NCI-H2029 (cell line): ENCODE data around the gene IFNL4.
A peak's percentile ranks its signal among the peaks of the same experiment; 100 is the strongest.
"Not testable (repeated sequence)": the region's sequence is repeated elsewhere in the genome, so short reads cannot be mapped to it uniquely, and the experiment has no call there.

Experiments
- DNase-seq: peaks from one replicate; lab custom pipeline; 2025; lab: John Stamatoyannopoulos, UW

Gene IFNL4

DNA sequence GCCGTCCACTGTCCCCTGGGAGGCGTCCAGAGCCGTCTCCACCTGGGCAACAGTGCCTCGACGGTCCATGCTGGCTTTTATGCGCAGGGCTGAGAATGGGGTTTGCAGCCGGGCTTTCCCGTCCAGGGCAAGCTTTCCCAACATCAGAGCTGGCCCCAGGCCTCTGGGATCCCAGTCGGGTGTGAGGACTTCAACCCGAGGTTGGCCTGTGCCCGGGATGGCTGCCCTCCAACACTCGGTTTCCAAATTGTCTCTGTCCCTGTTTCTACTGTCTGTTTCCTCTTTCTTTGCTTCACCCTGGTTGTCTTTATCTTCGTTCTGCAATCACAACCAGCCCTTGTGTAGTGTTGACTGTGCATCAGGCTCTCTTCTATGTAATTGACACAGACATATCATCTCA, at the start of gene IFNL4:
IFNL4 (minus strand) TSS at position 51 of the 400 bp plus-strand sequence.
- no peak for DNase-seq

DNA sequence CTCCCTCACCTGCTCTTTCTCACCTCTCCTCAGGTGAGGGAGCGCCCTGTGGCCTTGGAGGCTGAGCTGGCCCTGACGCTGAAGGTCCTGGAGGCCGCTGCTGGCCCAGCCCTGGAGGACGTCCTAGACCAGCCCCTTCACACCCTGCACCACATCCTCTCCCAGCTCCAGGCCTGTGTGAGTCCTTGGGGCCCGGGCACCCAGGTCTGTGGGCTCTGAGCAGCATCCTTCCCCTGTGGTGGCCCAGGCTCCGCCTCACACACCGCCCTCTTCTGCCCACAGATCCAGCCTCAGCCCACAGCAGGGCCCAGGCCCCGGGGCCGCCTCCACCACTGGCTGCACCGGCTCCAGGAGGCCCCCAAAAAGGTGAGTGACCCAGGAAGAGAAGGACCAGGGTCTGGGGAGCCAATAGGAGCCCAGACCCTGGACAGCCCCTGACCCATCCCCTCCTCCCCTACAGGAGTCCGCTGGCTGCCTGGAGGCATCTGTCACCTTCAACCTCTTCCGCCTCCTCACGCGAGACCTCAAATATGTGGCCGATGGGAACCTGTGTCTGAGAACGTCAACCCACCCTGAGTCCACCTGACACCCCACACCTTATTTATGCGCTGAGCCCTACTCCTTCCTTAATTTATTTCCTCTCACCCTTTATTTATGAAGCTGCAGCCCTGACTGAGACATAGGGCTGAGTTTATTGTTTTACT, 49.4 kb upstream of the IFNL4 start:
- no peak for DNase-seq

DNA sequence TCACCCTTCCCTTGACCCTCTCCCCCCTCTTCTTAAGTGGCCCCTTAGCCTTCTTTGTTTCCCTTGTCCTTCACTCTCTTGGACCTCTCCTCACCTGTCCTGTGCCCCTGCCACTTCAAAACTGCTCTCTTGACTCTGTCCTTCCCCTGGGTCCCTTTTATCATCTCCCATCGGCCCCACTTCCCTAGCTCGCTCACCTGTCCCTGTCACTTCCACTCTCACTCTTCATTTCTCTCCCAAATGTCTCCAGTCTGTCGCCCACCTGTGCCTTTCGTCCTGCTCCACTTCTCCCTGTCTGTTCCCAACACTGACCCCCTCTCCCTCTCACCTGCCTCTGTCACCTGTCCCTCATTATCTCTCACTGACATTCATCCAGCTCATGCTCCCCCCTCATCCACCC, 48.2 kb upstream of the IFNL4 start:
- DNase-seq = no peak

DNA sequence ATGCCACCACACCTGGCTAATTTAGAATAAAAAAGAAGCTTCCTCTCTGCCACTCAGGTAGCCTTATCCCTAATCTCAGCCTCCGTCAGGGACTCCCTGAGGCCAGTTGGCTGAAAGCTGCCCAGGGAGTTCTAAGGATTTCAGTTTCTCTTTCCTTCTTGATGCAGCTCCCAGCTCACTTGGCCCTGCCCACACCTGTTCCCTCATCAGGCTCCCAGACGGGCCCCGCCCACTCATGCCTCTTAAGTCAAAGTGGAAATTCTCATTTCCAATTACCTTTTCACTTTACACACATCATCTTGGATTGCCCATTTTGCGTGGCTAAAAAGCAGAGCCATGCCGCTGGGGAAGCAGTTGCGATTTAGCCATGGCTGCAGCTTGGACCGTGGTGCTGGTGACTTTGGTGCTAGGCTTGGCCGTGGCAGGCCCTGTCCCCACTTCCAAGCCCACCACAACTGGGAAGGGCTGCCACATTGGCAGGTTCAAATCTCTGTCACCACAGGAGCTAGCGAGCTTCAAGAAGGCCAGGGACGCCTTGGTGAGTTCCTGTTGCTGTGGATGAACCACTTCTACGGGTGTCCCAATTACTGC, 47.5 kb upstream of the IFNL4 start, which contains the start of gene IFNL1:
IFNL1 (plus strand) TSS at position 353 of the 591 bp plus-strand sequence; CDS start at position 368, 15 bp downstream.
- no peak for DNase-seq

DNA sequence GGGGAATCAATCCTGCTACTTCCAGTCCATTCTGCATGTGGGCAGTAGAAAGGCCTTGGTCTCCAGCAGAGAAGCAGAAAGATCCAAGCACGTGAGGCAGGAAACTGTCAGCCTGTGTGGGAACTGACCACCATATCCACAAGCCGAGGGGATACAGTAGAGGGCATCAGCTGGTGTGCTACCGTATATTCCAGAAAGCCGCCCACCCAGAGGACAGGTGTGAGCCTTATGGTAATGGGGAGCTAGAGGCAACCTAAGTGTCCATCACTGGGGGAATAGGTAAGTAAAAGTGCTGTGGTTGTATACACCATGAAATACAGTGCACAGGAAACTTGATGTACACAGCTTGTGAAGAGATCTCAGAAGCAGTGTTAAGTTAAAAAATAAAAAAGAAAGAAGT, 44.7 kb upstream of the IFNL4 start:
- DNase-seq = no peak

DNA sequence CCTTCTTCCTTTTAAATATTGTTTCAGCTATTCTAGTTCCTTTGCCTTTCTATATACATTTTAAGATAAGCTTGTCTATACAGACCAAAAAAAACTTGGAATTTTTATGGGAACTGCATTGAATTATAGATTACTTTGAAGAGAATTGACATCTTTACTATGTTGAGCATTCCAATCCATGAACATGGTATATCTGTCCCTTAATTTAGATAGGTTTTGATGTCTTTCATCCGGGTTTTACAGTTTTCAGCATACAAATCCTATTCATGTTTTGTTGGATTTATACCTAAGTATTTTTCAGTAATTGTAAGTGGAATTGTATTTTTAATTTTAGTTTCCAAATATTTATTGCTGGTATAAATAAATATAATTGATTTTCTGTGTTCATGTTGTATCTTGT, 35.4 kb upstream of the IFNL4 start:
- DNase-seq = no peak

DNA sequence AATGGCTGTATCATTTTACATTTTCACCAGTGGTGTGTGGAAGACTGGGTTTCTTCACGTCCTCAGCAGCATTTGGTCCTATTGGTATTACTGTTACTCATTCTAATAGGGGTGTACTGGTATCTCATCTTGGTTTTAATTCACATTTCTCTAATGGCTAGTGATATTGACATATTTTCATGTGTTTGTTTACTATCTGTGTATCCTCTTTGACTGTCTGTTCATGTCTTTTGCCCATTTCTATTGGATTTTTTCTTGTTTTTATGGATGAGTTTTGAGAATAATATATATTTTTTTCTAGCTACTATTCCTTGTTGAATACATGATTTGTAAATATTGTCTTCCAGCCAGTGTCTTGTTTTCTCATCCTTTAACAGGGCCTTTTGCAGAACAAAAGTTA, 33.4 kb upstream of the IFNL4 start:
- DNase-seq = no peak

DNA sequence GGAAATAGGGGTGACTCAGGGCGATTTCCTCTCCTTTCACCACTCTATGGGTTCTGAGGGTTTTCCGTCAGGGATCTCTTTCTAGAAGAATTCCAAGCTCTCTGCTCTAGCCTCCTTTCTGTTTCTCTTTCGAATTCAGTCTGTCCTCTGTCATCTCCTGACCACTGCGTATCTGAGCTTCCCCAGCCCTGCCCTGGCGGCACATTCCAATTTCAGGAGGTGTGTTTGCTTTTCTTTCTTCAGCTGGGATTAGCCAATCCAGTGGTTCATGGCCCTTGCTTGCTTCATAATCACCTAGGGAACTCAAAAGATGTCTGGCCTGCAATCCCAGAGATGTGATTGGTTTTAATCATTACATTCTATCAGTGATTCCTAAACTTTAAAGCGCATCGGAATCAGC, 28.9 kb upstream of the IFNL4 start:
- no peak for DNase-seq

DNA sequence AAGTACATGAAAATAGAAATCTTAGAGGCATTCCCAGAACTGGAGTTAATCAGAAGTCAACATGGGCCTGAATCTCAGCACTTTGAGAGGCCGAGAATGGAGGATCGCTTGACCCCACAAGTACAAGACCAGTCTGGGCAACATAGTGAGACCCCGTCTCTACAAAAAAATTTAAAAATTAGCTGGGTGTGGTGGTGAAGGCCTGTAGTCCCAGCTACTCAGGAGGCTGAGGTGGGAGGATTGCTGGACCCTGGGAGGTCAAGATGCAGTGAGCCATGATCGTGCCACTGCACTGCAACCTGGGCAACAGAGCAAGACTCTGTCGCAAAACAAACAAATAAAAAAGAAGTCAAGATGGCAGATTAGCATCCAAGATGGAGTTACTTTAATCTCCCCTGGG, 28.1 kb upstream of the IFNL4 start:
- no peak for DNase-seq

DNA sequence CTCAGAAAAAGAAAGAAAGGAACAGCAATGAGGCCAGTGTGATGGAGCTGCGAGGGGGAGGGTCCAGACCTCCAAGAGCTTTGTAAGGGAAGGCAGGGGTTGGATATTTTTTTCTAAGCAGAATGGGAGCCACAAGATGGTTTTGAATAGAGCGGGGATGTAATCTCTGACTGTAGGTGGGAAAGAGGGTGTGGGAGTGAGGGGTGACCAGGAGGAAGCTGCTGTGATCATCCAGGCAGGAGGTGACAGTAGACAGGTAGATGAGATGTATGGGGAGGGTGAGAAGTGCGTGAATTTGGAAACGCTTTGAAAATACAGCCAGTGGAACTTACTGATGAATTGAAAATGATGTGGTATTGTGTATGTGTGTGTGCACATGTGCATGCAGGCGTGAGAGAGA, 26.9 kb upstream of the IFNL4 start:
- DNase-seq = no peak

DNA sequence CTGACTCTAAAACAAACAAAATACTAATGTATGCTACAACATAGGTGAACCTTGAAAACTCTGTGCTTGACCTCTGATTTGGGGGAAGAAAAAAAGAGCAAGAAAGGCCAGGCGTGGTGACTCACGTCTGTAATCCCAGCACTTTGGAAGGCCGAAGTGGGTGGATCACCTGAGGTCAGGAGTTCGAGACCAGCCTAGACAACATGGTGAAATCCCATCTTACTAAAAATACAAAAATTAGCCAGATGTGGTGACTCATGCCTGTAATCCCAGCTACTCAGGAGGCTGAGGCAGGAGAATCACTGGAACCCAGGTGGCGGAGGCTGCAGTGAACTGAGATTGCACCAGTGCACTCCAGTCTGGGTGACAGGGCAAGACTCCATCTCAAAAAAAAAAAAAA, 25.2 kb upstream of the IFNL4 start:
- not testable (repeated sequence) for DNase-seq

DNA sequence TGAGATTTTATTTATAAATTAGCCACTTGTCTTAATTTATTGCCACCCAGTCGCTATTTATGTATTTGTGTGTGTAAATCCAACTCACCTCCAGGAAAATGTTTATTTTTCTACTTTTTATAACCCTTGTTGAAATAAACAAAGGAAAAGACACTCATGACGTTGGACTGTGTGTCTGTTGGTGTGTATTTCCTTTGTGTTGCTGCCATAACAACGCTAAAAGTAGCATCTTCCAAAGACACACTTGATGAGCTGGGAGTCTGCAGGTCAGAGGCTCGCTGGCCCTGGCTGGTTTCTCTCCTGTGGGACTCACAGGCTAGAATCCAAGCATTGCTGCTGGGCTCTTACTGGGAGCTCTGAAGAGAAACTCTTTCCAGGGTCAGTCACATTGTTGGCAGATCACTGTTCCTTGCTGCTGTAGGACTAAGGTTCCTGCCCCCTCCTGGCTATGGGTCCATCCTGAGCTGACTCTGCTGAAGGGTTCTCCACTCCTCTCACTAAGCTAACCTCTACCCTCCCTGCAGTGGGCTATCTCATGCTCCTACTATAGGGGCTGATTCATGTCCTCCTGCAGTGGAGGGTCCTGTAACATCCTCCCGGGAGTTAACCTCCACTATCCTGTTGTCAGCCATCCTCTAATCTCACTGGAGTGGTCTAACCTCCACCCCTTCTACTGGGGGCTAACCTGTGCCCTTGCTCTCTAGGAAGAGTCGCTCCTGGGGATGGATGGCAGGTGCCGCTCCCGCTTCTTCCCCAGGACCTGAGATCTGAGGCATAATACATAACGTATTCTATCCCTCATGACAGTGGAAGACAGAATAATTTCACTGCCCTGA, 21.6 kb upstream of the IFNL4 start:
- peak; percentile 72 for DNase-seq

DNA sequence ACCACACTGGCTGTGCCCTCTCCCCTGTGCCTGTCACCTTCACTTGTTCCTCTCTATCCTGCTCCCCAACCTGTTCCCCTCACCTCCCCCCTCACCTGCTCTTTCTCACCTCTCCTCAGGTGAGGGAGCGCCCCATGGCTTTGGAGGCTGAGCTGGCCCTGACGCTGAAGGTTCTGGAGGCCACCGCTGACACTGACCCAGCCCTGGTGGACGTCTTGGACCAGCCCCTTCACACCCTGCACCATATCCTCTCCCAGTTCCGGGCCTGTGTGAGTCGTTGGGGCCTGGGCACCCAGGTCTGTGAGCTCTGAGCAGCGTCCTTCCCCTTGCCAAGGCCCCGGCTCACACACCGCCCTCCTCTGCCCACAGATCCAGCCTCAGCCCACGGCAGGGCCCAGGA, 20.7 kb upstream of the IFNL4 start:
- not testable (repeated sequence) for DNase-seq

DNA sequence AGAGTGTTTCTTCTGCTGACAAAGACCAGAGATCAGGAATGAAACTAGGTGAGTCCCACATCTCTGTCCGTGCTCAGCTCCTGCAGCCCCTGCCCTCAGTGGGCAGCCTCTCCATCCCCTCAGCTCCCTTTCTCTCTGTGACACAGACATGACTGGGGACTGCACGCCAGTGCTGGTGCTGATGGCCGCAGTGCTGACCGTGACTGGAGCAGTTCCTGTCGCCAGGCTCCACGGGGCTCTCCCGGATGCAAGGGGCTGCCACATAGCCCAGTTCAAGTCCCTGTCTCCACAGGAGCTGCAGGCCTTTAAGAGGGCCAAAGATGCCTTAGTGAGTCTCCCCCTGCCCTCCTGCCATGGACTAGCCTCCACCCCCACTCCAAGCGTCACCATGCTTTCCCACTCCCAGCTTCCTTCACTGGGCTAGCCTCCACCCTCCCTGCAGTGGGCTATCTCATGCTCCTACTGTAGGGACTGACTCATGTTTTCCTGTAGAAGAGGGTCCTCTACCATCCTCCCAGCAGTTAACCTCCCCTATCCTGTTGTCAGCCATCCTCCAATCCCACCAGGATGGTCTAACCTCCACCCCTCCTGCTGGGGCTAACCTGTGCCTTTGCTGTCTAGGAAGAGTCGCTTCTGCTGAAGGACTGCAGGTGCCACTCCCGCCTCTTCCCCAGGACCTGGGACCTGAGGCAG, 20.0 kb upstream of the IFNL4 start:
- not testable (repeated sequence) for DNase-seq

DNA sequence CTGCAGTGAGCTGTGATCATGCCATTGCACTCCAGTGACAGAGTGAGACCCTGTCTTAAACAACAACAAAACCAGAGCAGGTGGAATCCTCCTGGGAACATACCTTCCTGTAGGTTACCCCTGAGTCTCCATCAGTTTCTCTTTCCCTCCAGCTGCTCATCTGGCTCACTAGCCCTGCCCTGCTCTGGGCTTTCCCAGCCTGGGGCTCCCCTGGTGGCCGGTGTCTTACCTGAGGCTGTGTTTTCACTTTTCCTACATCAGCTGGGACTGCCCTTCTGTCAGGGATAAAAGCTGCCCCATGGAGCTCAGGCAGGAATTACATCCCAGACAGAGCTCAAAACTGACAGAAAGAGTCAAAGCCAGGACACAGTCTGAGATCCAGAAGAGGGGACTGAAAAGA, 19.4 kb upstream of the IFNL4 start, which contains the start of gene IFNL2:
IFNL2 (plus strand) TSS at position 312 of the 400 bp plus-strand sequence. CDS start 173 bp downstream, outside the sequence.
- DNase-seq = not testable (repeated sequence)

DNA sequence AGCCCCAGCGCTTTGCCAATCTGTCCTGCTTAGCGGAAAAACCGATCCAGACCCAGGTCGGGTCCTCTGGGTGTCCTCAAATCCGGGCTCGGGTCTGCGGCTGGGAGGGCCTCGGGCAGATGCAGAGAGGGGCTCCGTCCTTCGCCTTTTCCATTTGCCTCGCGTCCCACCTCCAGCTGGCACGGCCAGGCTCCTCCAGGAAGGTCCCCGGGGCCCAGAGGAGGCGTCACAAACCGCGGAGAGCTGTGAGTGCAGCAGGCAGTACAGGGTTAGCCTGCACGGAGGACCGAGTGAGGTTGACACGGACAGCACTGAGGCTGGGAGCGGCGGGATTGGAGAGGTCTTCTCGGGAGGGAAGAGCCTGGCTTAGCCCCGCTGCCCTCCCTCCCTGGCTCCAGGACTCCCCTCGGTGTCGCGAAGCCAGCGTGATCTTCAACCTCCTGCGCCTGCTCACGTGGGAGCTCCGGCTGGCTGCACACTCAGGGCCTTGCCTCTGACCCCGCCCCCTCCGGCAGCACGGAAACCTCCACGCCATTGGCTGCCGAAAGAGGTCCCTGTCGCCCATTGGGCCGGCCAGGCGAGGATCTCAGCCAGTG, 16.8 kb upstream of the IFNL4 start:
- no peak for DNase-seq

DNA sequence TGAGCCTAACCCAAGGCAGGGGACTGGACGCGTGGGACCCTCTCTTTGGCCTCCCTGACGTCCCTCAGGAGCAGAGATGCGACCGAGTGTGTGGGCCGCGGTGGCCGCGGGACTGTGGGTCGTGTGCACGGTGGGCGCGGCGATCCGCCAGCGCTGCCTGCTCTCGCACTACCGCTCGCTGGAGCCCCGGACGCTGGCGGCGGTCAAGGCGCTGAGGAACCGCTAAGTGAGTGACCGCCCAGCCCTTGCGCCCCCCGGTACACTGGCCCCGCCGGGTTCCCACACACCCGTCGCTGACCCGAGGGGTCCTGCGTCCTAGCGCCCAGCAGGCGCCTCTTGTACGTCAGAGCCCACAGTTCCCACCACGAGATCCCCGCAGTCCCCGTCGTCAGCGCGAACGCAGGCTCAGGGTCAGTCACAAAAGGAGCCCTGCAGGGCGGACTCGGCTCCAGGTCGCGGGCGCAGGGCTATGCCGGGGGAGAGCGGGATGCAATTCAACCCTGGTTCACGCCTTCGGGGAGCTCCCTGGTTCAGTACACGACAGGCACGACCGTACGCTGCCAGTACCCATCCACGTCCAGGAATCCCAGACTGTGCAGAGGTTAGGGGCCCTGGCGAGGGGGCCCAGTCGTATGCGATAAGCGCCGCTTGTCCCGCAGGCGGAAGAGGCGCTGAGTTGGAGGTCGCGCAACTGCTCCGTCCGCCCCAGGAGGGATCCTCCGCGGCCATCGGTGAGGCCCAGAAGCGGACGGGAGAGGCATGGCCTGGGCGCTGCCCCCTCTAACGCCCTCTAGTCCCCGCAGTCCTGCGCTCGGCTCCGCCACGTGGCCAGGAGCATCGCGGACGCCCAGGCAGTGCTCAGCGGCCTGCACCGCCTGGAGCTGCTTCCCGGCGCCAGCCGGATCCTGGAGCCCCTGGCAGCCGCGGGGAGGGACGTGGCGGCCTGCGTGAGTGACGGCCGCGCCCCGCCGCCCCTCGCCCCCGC, 15.9 kb upstream of the IFNL4 start:
- no peak for DNase-seq

DNA sequence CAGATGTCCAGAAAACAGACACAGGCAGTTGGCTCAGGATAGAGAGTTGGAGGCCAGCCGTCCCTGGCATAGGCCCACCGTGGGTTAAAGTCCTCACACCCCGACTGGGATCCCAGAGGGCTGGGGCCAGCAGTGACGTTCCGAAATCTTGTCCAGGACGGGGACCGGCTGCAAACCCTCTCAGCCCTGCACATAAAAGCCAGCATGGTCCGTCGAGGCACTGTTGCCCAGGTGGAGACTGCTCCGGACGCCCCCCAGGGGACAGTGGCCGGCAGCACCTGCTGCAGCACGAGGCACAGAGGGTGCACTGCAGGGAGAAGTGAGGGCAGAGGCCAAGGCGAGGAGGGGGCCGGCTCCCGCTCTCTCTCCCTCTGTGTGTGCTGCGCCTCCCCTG, 15.3 kb upstream of the IFNL4 start:
- DNase-seq = no peak

DNA sequence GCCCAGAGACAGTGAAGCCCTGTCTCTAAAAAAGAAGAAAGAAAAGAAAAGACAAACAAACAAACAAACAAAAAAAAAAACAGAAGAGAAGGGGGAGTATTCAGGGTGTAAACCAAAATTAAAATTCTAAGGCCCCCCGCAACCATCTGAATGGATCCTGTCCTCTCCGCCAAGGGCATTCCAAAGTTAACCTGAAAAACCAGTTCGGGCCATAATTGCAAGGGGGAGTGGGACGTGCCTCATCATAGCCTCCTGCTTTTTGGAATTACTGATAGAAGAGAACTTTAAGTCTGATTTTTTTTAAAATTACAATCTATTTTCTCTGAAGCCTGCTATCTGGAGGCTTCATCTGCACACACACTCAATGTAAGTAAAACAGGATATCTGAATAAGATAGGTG, 13.8 kb upstream of the IFNL4 start:
- DNase-seq = no peak

DNA sequence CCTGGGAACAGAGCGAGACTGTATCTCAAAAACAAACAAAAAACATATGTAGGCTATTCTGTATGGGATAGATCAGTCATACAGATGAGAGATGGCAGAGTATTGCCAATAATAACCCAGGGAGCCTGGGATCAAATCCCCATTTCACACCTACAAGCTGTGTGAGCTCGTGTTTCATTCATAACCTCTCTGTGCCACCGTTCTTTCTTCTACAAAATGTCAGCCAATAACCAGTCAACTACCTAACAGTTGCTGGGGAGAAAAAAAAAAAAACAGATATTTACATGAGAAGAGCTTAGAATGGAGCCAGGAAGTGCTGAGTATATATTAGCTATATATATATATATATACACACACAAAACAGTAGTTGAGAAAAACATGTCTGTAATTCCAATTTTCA, 13.0 kb upstream of the IFNL4 start:
- no peak for DNase-seq

DNA sequence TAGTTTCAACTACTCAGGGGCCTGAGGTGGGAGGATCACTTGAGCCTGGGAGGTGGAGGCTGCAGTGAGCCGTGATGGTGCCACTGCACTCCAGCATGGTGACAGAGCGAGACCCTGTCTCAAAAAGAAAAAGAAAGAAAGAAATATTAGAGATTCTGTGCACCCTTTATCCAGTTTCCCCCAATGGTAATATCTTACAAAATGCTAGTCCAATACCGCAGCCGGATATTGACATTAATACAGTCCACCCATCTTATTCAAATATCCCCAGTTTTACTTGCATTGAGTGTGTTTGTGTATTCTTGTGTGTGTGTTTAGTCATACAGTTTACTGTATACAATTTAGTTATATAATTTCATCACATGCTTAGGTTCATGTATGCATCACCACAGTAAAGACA, 8.6 kb upstream of the IFNL4 start:
- DNase-seq = no peak
